ENCODE measurements around the gene ASMTL. TPM values are rescaled to one million over a fixed set of nuclear protein-coding genes. Genes with fewer than 3 reads are reported as not detected.

The ASMTL gene
- total and polyA plus RNA-seq, 2 of the 13 experiments (the other 11 are each of a cell fraction or from before 2014, with no cell fraction given), result 5.6 to 16.3 TPM

DNA sequence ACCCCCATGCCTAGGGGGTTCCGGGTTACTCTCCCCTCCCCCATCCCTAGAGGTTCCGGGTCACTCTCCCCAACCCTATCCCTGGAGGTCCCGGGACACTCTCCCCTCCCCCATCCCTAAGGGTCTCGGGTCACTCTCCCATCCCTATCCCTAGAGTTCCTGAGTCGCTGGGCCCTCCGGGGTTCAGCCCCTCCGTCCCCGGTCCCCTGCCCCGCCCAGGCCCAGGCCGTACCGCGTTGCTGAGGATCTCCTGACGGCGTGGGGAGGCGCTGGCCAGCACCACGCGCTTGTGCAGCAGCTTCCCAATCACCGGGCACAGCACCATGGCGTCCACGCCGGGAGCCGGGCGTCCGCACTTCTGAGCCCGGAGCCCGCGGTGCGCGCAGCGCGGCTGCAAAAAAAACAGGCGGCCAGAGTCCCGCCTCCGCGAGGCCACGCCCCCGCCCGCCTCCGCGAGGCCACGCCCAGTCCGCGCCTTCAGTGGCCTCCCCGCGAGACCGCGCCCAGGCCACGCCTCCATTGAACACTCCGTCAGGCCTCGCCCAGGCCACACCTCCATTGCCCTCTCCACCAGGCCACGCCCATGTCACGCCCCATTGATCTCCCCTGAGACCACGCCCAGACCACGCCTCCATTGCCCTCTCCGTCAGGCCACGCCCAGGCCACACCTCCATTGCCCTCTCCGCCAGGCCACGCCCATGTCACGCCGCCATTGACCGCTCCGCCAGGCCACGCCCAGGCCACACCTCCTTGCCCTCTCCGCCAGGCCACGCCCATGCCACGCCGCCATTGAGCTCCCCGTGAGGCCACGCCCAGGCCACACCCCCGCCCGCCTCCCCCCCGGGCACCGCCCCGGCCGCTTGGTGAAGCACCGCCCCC, at the start of gene ASMTL (continued):
- no peak for TF ChIP-seq ZNF441 (CRISPR knock-in tag; IDR thresholded peaks at IDR 0.05; ENCODE audit: borderline replicate concordance)
- TF ChIP-seq ZNF572 (CRISPR knock-in tag; IDR thresholded peaks at IDR 0.05), result no peak
- TF ChIP-seq MTA1 (CRISPR knock-in tag; IDR thresholded peaks at IDR 0.05; ENCODE audit: borderline replicate concordance), result peak; percentile 42; the same call in 1 of the 2 replicates
- TF ChIP-seq, protein P1, sequence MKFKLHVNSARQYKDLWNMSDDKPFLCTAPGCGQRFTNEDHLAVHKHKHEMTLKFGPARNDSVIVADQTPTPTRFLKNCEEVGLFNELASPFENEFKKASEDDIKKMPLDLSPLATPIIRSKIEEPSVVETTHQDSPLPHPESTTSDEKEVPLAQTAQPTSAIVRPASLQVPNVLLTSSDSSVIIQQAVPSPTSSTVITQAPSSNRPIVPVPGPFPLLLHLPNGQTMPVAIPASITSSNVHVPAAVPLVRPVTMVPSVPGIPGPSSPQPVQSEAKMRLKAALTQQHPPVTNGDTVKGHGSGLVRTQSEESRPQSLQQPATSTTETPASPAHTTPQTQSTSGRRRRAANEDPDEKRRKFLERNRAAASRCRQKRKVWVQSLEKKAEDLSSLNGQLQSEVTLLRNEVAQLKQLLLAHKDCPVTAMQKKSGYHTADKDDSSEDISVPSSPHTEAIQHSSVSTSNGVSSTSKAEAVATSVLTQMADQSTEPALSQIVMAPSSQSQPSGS (CRISPR knock-in tag; IDR thresholded peaks at IDR 0.05), result peak; percentile 14; the same call in 1 of the 2 replicates
- TF ChIP-seq, protein P2, sequence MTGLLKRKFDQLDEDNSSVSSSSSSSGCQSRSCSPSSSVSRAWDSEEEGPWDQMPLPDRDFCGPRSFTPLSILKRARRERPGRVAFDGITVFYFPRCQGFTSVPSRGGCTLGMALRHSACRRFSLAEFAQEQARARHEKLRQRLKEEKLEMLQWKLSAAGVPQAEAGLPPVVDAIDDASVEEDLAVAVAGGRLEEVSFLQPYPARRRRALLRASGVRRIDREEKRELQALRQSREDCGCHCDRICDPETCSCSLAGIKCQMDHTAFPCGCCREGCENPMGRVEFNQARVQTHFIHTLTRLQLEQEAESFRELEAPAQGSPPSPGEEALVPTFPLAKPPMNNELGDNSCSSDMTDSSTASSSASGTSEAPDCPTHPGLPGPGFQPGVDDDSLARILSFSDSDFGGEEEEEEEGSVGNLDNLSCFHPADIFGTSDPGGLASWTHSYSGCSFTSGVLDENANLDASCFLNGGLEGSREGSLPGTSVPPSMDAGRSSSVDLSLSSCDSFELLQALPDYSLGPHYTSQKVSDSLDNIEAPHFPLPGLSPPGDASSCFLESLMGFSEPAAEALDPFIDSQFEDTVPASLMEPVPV (CRISPR knock-in tag; IDR thresholded peaks at IDR 0.05), result peak; percentile 85; the same call in 1 of the 2 replicates
- TF ChIP-seq ZNF549 (CRISPR knock-in tag; IDR thresholded peaks at IDR 0.05), result no peak
- TF ChIP-seq, protein P3, sequence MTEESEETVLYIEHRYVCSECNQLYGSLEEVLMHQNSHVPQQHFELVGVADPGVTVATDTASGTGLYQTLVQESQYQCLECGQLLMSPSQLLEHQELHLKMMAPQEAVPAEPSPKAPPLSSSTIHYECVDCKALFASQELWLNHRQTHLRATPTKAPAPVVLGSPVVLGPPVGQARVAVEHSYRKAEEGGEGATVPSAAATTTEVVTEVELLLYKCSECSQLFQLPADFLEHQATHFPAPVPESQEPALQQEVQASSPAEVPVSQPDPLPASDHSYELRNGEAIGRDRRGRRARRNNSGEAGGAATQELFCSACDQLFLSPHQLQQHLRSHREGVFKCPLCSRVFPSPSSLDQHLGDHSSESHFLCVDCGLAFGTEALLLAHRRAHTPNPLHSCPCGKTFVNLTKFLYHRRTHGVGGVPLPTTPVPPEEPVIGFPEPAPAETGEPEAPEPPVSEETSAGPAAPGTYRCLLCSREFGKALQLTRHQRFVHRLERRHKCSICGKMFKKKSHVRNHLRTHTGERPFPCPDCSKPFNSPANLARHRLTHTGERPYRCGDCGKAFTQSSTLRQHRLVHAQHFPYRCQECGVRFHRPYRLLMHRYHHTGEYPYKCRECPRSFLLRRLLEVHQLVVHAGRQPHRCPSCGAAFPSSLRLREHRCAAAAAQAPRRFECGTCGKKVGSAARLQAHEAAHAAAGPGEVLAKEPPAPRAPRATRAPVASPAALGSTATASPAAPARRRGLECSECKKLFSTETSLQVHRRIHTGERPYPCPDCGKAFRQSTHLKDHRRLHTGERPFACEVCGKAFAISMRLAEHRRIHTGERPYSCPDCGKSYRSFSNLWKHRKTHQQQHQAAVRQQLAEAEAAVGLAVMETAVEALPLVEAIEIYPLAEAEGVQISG (CRISPR knock-in tag; IDR thresholded peaks at IDR 0.05), result peak; percentile 36; the same call in 1 of the 2 replicates
- peak; percentile 25; the same call in 1 of the 2 replicates for TF ChIP-seq HOXA3 (CRISPR knock-in tag; IDR thresholded peaks at IDR 0.05)
- TF ChIP-seq THAP11 (CRISPR knock-in tag; IDR thresholded peaks at IDR 0.05), result peak; percentile 30; the same call in 1 of the 2 replicates
- peak; percentile 98 for TF ChIP-seq ZNF362 (CRISPR knock-in tag; IDR thresholded peaks at IDR 0.05; ENCODE audit: borderline replicate concordance)
- TF ChIP-seq DMAP1 (CRISPR knock-in tag; IDR thresholded peaks at IDR 0.05), result no peak; the same call in 1 of the 2 replicates
- peak; percentile 79 for TF ChIP-seq SAFB2 (CRISPR knock-in tag; IDR thresholded peaks at IDR 0.05; ENCODE audit: borderline replicate concordance, low read depth)
- TF ChIP-seq CHD2 (IDR thresholded peaks at IDR 0.05; ENCODE audit: low read depth, low read length), result peak; percentile 88
- no peak for TF ChIP-seq ATF4 (CRISPR knock-in tag; IDR thresholded peaks at IDR 0.05)
- peak; percentile 13; the same call in 1 of the 2 replicates for TF ChIP-seq SOX5 (CRISPR knock-in tag; IDR thresholded peaks at IDR 0.05; ENCODE audit: borderline replicate concordance)
- TF ChIP-seq ZC3H13 (CRISPR knock-in tag; IDR thresholded peaks at IDR 0.05), result no peak
- peak; percentile 34 for TF ChIP-seq ASH2L (IDR thresholded peaks at IDR 0.05; ENCODE audit: insufficient read length, low read depth, low read length)
- TF ChIP-seq BORCS8-MEF2B (CRISPR knock-in tag; IDR thresholded peaks at IDR 0.05), result peak; percentile 78
